AG08395 (cell line): ENCODE data around the gene MYO3A.

Experiments
- DNase-seq: peaks from one replicate; pipeline ENCODE4 v3.0.0; 2012; ENCODE audit warnings: mixed read lengths, low spot score

Gene MYO3A

GRCh38 chr10:25933653-25934608 is at the start of gene MYO3A:
Gene MYO3A, plus strand, starts transcription at chr10:25934229. Its CDS starts 17,882 bp downstream, at chr10:25952111.
- DNase-seq, result no peak

DNA sequence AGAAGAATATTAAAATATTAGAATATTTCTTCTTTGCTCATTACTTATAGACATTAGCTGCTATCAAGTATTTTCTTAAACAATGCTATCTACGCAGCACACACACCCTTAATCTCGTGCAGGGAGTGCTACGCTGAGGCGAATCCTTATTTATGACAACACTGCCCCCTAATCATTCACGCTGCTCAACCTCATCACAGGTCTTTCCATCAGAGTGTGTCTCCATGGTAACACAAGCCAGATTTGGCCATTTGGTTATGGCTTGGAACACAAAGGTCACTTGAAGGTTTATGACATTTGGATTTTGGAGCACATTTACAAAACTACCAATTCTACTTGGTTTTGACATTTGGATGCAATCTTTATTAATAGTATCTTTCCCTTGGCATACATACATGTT is 45.4 kb upstream of the MYO3A start:
- DNase-seq, result no peak

- DNase-seq, result no peak
Observed at GRCh38 chr10:25890995-25891394, 43.0 kb upstream of the MYO3A start.

DNA sequence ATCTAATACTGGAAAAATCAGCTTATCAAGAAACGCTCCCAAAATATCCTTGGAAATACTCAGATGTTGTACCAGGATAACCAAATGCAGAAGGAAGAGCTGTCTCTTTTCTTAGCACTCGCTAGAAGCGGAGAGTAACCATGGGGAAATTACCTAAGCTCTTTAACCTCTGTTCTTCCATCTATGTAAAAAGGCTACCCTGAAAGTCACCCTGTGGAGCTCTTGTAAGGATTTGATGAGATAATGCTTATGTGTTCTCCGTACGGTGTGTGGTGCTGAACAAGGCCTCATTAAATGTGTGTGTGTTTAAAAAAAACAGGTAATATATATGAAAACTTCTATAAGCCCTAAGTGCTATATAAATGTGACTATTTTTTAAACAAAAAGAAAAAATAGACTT is 38.2 kb upstream of the MYO3A start:
- no peak for DNase-seq

GRCh38 chr10:25896421-25896820 is 37.6 kb upstream of the MYO3A start:
- DNase-seq, result no peak

DNA sequence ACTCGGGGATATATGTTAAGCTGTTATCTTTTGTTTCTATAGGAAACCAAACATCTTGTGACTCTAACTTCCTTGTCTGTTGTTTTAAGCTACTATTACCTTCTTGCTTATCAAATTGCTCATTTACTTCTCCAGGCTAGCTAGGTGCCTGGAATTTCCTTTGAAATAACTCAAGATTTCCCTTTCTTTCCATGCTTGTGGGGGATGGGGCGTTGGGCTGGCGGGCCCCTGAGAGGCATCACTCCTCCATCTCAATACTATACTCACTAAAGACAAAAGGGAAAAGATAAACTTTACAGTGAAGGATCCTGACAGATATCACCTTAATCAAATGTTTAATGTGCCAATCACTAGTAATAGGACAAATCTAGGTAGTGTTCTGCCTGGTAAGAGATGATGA is 34.7 kb upstream of the MYO3A start:
- no peak for DNase-seq

GRCh38 chr10:25901199-25901598 is 32.8 kb upstream of the MYO3A start:
- no peak for DNase-seq

DNA sequence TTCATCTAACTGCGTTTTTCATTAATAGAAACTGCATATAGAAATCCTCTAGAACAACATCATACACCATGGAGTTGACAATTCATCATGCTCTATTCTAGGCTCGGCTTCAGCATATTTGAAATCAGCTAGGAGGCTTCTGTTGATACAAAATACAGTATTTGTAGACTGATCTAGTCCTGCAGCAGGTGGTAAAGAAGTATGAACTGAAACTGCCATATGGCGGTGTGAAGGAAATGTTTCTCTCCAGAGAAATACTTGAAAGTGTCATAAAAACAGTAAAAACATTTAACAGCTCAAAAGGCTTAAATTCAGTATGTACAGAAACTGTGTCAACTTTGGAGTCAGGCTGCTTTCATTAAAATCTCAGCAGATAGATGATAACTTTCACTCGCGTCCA is 32.0 kb upstream of the MYO3A start:
- no peak for DNase-seq

GRCh38 chr10:25907261-25907660 is 26.8 kb upstream of the MYO3A start:
- DNase-seq, result no peak

- no peak for DNase-seq
Observed at GRCh38 chr10:25912866-25913265, 21.2 kb upstream of the MYO3A start.

DNA sequence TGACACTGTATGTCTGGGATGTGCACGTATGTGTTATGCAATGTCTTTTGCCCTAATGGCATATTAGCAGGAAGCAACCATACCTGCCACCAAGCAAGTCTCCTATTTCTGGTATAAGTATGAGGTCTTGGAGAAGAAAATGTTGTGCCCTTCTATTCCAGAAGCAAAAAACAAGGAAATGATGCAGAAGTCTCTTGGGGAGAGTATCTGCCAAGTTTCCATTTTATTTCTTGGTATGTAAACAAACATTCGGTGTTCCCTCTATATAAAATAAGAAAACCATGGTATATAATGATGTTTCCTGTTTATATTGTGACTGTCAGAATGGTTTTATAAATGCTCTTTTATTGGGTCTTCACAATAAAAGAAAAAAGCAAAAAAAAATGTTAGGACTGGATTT is 19.3 kb upstream of the MYO3A start:
- DNase-seq, result no peak

DNA sequence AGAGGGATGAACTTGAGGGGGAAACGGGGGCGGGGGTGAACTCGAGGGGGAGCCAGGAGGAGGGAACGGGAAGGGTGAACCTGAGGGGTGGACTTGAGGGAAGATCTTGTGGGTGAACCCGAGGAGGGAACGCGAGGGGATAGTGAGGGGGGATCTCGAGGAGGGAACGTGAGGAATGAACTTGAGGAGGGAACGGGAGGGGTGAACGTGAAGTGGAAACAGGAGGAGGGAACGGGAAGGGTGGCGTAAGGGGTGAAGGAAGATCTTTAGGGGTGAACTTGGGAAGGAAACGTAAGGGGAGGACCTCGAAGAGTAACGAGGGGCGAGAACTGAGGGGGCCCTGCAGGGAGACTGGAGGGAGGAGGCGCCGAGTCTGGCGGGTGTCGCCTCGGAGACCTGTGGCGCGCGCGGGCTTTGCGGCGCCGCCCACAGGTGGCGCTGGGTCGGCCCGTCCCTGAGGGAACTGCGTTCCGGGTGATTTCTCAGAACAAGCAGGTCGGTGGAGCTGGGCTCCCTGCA is 651 bp downstream of the MYO3A start:
- DNase-seq, result no peak

DNA sequence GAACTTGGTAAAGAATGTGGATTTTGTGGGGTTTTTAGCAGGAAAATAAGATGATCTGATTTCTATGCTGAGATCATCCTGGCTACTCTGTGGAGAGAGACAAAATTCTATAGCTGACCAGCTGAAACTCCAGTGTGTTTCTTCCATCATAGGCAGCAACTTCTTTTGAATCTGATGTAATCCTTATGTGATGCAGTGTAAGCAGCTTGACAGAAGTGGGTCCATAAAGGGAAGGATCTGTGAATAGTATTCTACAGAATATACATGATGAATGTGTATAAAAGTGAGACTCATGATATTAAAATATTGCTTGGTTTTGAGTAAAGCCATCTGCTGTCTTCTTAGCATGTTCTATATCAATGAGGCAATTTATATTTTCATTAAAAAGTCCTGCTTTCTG is 4.4 kb downstream of the MYO3A start:
- DNase-seq, result no peak

DNA sequence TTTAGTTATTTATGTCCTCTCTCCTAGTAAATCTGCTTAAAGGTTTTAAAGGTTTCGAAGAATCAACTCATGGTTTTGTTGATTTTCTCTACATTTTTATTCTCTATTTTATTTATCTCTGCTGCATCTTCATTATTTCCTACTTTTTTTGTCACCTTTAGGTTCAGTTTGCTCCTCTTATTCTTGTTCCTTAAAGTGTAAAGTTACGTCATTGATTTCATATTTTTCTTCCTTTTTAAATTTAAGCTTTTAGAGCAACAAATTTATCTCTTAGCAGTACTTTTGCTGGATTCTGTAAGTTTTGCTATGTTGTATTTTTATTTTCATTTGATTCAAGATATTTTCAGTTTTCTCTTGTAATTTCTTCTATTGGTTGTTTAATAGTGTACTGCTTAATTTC is 10.7 kb downstream of the MYO3A start:
- no peak for DNase-seq

GRCh38 chr10:25952857-25953256 is 18.8 kb downstream of the MYO3A start:
- no peak for DNase-seq

- DNase-seq, result no peak
Observed at GRCh38 chr10:25954851-25955250, 20.8 kb downstream of the MYO3A start.

GRCh38 chr10:25959540-25960232 is 25.7 kb downstream of the MYO3A start:
- no peak for DNase-seq

- no peak for DNase-seq
Observed at GRCh38 chr10:25965584-25965983, 31.6 kb downstream of the MYO3A start.

DNA sequence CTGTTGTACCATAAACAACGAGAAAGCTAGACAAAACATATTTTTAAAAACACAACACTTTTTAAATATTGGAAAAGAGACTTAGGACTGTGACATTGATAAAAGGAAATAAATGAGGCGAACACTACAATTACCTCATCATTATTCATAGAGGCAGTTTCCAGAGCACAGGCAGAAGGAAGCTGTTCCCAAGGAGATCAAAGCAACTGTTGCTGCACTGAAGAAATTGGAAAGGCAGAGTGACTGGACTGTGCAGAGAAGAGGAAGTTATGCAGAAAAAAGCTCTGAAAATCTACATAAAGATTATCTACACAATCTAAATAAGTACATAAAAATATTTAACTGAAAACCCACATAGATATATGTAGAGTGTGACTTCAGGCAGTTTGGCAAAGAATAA is 32.8 kb downstream of the MYO3A start:
- no peak for DNase-seq

GRCh38 chr10:25972631-25973030 is 38.6 kb downstream of the MYO3A start:
- DNase-seq, result no peak

DNA sequence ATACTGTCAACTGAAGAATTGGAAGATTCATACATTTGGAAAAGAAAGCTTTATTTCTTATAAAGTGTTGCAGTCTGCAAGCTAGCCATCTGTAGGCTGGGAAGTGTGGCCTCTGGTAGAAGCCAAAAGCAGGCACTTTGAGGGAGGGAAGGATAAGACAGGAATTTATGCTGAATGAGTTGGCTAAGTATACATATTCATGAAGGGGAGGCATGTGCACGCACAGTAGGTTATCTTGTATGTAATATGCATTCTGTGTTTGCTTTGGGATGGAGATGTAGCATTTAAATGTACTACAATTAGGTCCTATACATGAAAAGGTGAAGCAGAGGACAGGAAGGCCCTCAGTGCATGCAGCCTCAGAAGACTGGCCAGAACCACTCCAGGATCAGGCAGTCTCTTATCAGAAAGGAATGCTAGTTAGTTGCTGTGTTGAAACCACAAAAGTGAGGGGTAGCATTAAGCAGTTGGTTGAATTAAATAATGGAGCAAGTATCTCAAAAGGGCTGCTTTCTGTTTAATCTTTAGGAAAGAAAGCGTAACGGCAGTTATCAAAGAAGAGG is 40.9 kb downstream of the MYO3A start:
- no peak for DNase-seq

DNA sequence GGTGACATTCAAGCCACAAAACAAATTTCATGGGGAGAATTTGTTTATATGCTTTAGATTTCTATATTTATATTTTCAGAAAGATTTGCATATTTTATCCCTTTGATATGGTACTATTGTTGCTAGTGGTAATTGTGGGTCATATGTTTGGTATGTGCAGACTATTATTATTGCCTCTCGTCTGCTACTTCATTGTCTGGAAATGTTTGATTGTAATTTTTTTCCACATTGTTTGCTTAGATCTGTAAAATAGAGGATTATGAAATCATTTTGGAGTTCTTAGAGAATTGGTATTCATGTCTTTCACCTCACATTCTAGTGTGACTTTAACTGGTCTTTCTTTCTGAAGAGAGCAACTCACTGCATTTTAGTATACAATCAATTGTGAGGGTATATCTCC is 44.7 kb downstream of the MYO3A start:
- DNase-seq, result no peak

DNA sequence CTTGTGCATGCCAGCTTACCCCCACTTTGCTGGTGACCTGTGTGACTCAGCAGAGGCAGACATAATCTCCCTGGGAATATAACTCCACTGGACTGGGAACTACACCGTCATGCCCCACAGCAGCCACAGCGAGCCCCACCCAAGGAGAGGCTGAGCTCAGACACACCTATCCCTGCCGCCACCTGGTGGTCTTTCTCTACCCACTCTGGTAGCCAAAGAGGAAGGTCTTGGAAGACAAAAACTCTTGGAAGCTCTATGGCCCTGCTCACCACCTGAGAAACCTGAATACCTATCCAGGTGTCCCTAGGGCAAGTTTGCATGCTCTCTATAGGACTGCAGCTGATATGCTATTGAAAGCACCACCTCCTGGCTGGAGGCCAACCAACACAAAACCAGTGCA is 48.1 kb downstream of the MYO3A start:
- no peak for DNase-seq
